ENCODE data around the gene INTS6. TPM values are rescaled to one million over a fixed set of nuclear protein-coding genes. Genes with fewer than 3 reads are reported as not detected.

The INTS6 gene
- total RNA-seq, 1 donor from 2014 or later: 48.8 TPM

- Mint-ChIP-seq H3K4me1 (ENCODE audit: low read depth) (no peaks in the 10 kb centered on the region), H3K27ac (no peak overlapping the region), H3K9me3 (ENCODE audit: low read depth) (no peaks in the 10 kb centered on the region), H3K27me3 (no peaks in the 10 kb centered on the region), H3K4me3 (ENCODE audit: low read depth) (no peak overlapping the region), H3K36me3 (ENCODE audit: insufficient read depth) (no peaks in the 10 kb centered on the region)
- DNase-seq (ENCODE audit: low spot score, unreplicated experiment): no peak
- TF ChIP-seq CTCF (IDR thresholded peaks at IDR 0.05; ENCODE audit: unreplicated experiment): no peak
Observed at GRCh38 chr13:51328488-51328887, 124.3 kb downstream of the INTS6 start.

- H3K36me3 Mint-ChIP-seq (ENCODE audit: insufficient read depth): no peaks in the 10 kb centered on the region
- H3K27me3 Mint-ChIP-seq: peaks cover 4% of the 10 kb centered on the region
- no peaks in the 10 kb centered on the region for H3K4me1 Mint-ChIP-seq (ENCODE audit: low read depth)
- TF ChIP-seq CTCF (IDR thresholded peaks at IDR 0.05; ENCODE audit: unreplicated experiment): no peak
- H3K27ac Mint-ChIP-seq: no peak overlapping the region
- H3K9me3 Mint-ChIP-seq (ENCODE audit: low read depth): no peaks in the 10 kb centered on the region
- no peak for DNase-seq (ENCODE audit: low spot score, unreplicated experiment)
- no peak overlapping the region for H3K4me3 Mint-ChIP-seq (ENCODE audit: low read depth)
Observed at GRCh38 chr13:51327961-51328360, 124.9 kb downstream of the INTS6 start.

- no peak for TF ChIP-seq CTCF (IDR thresholded peaks at IDR 0.05; ENCODE audit: unreplicated experiment)
- H3K36me3 Mint-ChIP-seq (ENCODE audit: insufficient read depth): no peaks in the 10 kb centered on the region
- H3K27ac Mint-ChIP-seq: no peak overlapping the region
- DNase-seq (ENCODE audit: low spot score, unreplicated experiment): no peak
- H3K4me1 Mint-ChIP-seq (ENCODE audit: low read depth): no peaks in the 10 kb centered on the region
- no peak overlapping the region for H3K4me3 Mint-ChIP-seq (ENCODE audit: low read depth)
- H3K27me3 Mint-ChIP-seq: peaks cover 4% of the 10 kb centered on the region
- no peaks in the 10 kb centered on the region for H3K9me3 Mint-ChIP-seq (ENCODE audit: low read depth)
Observed at GRCh38 chr13:51326777-51327176, 126.1 kb downstream of the INTS6 start.

GRCh38 chr13:51325837-51326236 is 127.0 kb downstream of the INTS6 start:
- no peak for TF ChIP-seq CTCF (IDR thresholded peaks at IDR 0.05; ENCODE audit: unreplicated experiment)
- no peaks in the 10 kb centered on the region for H3K4me1 Mint-ChIP-seq (ENCODE audit: low read depth)
- peaks cover 4% of the 10 kb centered on the region for H3K27me3 Mint-ChIP-seq
- no peak overlapping the region for H3K4me3 Mint-ChIP-seq (ENCODE audit: low read depth)
- H3K36me3 Mint-ChIP-seq (ENCODE audit: insufficient read depth): no peaks in the 10 kb centered on the region
- H3K9me3 Mint-ChIP-seq (ENCODE audit: low read depth): no peaks in the 10 kb centered on the region
- H3K27ac Mint-ChIP-seq: no peak overlapping the region
- DNase-seq (ENCODE audit: low spot score, unreplicated experiment): no peak

GRCh38 chr13:51324714-51325420 is 128.0 kb downstream of the INTS6 start:
- Mint-ChIP-seq H3K4me1 (ENCODE audit: low read depth) (no peaks in the 10 kb centered on the region), H3K9me3 (ENCODE audit: low read depth) (no peaks in the 10 kb centered on the region), H3K4me3 (ENCODE audit: low read depth) (no peak overlapping the region), H3K27ac (no peak overlapping the region), H3K36me3 (ENCODE audit: insufficient read depth) (no peaks in the 10 kb centered on the region), H3K27me3 (peaks cover 4% of the 10 kb centered on the region)
- no peak for DNase-seq (ENCODE audit: low spot score, unreplicated experiment)
- no peak for TF ChIP-seq CTCF (IDR thresholded peaks at IDR 0.05; ENCODE audit: unreplicated experiment)
